Activated CD8-positive, alpha-beta memory T cell treated with anti-CD3 and anti-CD28 coated beads for 48 hours (primary cell): ENCODE measurements around the gene PLCH1.

Experiments
- DNase-seq, 3 experiments: peaks; one replicate each; pipeline ENCODE4 v3.0.0-alpha.2; 2020; ENCODE audit warnings: low read depth in 2 of 3, low spot score in 2 of 3

The PLCH1 gene

DNA sequence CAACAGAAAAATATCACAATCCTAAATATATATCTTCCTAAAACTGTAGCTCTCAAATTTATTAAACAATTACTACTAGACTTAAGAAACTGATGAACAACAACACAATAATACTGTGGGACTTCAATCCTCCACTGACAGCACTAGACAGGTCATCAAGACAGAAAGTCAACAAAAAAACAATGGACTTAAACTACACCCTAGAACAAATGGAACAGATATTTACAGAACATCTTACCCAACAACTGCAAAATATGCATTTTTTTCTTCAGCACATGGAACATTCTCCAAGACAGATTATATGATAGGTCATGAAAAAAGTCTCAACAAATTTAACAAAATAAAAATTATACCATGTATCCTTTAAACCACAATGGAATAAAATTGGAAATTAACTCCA lies 133.4 kb downstream of the PLCH1 start:
- no peak for DNase-seq

DNA sequence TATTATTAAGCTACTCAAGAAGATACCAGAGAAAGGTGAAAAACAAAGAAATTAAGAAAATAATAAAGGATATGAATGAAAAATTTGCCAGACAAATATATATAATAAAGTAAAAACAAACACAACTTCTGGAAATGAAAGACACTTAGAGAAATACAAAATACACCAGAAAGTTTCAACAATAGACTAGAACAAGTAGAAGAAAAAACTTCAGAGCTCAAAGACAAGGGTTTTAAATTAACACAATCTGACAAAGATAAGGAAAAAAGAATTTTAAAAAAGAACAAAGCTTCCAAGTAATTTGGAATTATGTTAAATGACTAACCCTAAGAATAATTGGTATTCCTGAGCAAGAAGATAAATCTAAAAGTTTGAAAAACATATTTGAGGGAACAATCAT lies 135.3 kb downstream of the PLCH1 start:
- DNase-seq: no peak

DNA sequence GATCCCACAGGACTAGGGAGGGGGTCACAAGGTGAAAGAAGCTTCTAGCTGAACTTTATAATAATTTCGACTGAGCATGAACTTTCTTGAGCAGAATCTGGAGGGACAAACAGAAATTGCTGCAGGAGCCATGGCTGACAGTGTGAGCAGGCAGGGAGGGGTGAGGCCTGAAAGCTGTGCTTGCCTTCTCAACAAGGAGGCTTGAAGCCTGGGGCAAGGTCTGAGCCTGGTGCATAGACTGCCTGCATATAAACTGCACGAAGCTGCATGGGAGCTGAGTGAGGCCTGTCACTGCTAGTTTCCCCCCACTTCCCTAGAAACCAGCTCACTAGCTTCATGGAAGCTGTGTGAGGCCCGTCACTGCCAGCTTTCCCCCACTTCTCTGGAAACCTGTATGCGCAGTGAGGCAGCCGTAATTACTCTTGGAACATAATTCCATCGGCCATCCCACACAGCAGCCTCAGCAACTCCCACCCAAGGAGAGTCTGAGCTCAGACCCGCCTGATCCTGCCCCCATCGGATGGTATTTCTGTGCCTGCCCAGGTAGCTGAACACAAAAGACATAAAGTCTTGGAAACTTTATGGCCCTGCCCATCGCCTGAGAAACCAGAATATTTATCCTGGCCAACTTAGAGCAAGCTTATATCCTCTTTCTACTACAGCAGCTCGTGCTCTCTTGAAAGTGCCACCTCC lies 136.5 kb downstream of the PLCH1 start:
- no peak for DNase-seq

DNA sequence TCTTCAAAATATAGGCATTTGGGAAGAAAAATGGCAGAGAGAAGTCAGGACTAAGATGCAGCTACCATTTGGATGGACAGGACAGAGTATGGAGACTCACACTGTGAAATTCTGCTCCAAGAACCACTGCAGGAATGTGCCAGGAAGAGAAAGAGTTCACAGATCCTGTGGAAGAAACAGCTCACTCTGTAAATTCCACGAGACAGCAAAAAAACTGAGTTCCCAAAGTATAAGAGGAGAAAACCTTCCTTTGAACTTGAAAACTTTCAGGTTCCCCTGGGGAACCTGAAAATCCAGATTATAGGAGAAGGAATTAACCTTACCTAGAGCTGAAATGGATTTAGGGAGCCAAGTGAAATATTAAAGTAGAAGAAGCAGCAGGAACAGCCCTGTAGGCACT lies 137.1 kb downstream of the PLCH1 start:
- no peak for DNase-seq

DNA sequence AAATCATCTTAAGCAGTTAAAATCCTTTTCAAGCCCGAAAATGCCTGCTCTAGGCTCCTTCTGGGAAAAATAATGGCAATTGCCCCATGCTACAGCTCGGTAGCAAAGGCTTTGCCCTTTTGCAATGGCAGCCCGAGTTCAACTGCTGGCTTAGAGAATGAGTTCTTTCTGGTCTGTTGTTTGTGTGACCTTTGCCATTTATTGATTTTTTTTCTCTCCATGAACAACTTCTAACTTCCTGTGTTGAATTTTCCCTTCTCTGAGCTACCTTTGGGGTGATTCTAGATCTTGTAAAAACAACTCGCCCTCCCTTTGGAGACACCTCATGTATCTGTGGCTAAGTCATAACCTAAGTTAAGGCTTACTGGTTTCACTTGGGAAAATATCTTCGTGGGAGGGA lies 139.3 kb downstream of the PLCH1 start:
- no peak for DNase-seq

DNA sequence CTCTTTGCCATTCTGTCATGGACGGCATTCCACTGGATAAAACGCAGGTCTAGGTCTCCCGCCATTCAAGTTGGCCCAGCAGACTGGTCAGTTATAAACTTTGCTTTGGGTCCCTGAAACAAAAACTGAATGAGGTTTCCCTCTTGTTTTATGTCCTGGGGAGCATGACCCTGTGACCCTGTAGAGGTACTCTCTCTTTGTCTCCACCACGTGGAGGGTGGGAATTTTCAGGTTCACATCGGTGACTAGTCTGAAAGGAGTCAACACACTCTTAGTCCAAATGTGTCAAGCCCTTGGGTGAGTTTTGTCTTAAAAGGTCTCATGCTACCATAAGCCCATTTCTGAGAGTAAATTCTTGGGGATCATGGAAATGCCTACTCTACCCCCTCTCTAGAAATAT lies 139.9 kb downstream of the PLCH1 start:
- no peak for DNase-seq

DNA sequence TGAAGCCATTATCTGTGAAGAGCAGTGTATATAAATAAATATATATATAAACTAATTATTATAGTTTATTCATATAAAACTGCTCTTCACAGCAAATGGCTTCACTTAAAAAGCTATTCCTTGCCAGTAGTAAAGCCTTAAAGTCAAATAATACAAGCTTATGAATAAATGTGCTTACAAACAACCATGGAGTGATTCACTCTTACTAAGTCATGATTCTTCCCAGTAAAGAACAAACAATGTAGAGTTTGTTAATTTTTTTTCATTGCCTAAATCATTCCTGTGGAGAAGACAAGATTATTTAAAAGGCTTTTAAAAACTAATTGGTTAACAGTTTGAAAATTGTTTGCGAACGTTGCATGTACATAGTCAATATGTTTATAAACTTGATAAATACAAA lies 140.7 kb downstream of the PLCH1 start:
- DNase-seq: no peak

DNA sequence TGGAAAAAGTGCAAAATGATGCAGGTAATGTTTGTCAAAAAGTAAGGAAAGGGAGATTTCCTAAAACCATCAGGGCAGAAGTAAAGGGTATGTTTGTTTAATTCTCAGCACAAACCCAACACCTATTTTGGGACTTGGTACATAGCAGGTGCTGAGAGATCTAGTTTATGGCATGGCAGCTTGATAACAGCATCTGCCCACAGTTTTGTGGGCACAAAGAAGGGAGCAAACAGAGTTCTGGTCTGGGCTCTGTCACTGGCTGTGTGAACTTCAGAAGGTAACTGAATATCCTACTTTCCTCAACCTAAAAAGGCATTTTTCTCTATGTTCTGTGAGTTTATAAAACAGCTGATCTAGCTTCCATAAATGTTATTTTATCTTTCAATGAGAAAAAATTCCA lies 141.6 kb downstream of the PLCH1 start:
- no peak for DNase-seq

DNA sequence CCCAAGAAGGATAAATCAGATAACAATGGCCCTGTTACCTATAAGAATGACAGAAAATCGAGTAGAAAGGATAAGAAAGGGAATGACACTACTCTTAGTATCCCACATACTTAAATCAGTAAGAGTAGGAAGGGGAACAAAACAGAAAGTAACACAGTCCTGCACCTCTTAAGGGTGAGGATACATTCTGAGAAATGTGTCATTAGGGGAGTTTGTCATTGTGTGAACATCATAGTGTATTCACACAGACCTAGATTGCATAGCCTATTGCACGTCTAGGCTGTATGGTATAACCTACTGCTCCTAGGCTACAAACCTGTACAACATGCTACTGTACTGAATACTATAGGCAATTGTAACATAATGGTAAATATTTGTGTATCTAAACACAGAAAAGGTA lies 142.6 kb downstream of the PLCH1 start:
- no peak for DNase-seq

DNA sequence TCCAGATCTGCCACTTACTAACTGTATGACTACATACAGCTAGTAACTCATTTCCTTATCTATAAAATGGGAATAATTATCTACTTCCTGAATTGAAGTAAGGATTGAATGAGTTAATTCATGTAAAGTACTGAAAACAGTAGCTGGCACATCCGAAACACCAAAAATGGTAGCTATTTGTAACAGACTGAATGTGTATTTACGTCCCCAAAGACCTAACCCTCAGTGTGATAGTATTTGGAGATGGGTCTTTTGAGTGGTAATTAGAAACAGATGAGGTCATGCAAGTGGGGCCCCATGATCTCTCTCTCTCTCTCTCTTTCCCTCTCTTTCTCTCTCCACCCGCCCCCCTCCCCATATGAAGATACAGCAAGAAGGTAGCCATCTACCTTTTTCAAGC lies 146.2 kb downstream of the PLCH1 start:
- no peak for DNase-seq

DNA sequence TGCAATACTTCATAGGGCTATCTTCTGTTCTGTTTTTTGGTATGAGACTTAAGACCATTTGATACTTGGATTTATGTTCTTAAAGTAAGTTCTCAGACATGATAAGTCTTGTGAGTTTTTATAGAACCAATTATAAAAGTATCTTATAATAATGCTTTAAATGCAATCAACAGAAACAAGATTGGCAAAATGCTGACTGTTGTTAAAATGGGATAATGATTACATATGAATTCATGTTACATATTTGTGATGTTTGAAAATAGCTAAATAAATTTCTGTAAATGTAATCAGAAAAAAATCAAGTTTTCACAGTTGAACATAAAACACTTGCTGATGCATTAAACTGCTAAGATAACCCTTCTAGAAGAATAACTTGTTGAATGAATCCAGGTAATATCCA lies 148.3 kb downstream of the PLCH1 start:
- DNase-seq: no peak

DNA sequence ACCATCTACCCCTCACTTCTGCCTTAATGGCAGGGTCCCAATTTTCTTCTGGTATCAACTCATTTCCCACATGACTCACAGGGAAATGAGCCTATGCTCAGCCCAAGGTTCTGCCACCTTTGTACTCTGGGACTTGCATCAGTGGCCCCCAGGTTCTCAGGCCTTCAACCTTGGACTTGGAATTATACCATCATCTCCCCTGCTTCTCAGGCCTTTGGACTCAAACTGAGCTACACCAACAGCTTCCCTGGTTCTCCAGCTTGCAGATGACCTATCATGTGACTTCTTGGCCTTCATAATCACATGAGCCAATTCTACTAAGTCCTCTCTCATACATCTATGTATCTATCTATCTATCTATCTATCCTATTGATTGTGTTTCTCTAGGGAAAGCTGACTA lies 149.5 kb downstream of the PLCH1 start:
- no peak for DNase-seq

DNA sequence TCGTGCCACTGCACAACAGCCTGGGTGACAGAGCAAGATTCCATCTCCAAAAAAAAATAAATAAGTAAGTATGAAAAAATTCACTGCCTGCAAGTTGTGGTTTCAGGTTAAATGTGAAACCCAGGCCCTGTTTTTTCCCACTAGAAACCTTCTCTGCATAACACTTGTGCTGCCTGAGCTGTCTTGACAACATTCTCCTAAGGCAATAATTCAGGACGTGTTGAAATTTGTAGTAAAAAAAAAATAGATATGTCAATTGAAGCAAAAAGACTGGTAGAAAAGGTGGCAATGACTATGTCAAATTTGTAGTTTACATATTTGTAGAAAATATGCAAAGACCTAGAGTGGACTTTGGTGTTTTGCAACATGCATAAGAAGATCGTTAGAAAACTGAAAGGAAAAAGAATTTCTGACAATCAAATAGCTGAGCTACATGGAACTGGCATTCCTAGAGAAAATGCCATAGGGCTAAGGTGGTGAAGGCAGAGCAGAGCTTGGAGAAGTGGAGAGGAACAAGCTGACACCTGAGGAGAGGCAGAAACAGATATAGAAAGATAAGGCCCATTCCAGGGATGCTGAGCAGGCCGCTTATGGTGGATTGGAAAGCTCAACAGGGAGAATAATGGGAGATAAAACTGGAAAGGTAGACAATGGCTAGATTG lies 150.2 kb downstream of the PLCH1 start:
- no peak for DNase-seq

DNA sequence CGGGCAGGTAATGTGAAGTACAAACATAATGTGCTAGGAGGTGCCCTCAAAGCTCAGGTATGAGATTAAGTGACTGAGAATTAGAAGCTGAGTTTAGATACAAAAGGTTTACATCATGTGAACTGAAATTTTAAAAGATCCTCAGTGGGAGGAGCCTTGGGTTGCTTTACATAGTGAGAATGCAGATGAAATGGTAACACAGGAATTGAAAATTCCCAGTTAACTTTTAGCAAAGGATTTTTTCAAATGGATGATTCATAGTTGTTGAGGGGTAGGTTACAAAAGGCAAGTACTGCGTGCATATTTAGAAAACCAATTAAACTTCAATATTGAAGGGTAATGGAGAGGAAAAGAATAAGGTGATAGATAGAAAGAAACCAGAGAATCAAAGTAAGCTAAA lies 157.3 kb downstream of the PLCH1 start:
- no peak for DNase-seq

DNA sequence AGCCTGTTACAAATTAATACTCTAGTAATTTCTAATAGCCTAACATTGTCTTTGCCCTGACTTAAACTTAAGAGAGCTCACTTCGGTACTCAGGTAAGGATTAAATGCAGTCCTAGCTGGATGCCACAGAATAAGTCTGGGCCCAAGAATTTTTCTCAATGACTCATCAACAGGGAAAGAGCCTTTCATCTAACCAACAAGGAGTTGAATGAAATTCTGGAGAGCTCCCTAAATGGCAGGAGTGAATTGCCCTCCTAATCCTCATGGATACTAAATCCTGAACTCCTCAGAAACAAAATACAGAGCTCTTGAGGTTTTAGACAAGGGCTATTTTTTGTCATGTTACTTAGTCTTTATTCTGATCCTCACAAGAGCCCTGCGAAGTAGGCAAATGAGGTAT lies 159.5 kb downstream of the PLCH1 start:
- no peak for DNase-seq

DNA sequence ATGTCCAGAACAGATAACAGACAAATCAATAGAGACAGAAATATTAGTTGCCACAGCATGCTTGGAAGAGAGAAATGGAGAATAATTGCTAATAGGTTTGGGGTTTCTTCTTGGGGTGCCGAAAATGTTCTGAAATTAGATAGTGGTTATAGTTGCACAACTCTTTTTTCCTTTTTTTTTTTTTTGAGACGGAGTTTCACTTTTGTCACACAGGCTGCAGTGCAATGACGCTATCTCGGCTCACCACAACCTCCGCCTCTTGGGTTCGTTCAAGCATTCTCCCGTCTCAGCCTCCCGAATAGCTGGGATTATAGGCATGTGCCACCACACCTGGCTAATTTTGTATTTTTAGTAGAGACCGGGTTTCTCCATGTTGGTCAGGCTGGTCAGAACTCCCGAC lies 163.3 kb downstream of the PLCH1 start:
- DNase-seq: no peak

DNA sequence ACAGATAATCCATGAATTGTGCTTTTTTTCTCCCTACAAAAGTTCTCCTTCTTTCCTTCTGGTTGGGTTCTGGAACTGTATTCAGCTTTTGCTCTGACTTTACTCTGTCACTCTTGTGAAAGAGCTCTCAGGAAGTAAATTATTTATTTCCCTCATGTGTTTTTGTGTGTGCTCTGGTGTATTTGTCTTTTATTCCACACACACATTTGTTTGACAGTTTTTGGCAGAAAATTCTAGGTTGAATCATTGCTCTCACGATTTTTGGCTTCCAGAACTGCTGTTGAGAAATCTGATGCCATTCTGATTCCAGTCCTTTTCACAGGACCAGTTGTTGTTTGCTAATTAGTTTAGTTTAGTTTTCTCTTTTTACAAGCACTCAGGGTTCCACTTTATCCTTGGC lies 172.8 kb downstream of the PLCH1 start:
- no peak for DNase-seq

DNA sequence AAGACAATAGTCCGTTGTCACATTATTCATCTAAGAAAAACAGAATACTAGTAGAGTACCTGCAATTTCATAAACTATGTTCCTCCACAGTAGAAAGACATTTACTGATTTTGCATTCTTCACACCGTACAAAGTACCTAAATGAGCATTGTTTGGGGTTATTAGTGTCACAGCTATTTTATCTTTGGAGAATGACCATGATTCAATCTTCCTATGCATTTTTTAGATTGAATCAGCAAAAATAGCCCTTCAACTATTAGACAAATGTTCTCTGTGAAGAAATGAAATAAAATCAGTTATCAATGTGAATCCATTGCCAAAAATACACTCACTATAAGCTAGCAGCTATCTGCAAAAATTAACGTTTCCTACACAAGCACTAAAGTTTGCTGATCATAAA lies 176.6 kb downstream of the PLCH1 start:
- DNase-seq: no peak

DNA sequence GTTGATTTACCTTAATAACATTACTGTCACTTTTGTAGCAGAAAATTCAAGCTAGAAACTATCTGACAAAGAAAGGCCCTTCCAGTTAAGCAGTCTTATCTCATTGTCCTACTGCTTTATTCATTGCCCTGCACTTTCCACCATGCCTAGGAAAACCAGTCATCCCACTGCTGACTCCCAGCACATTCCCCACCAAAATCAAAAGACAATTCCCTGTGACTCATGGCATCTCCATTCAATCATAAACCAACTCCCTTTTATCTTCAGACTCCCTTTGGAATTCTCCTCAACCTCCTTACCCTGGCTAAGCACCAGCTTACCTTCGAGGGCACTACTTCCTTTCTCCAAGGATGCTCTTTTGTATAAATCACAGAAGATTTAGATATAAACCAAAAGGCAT lies 184.3 kb downstream of the PLCH1 start:
- DNase-seq: no peak

DNA sequence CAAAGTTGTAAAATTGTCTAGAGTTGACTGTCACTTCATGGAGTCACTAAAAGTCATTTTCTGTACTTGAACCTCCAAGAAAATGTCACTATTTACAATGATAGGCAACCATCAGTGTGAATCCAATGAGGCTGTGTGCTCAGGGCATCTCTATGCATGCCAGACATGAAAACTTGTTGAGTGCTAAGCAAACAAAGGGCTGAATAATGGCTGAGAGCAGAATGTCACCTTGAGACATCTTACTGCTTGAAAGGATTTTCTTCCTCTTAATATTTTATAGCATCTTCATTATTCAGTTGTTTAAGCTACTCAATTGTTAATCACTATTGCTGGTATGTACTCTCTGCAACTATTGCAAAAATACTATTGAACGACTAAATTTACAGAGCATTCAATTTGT lies 184.7 kb downstream of the PLCH1 start:
- no peak for DNase-seq

DNA sequence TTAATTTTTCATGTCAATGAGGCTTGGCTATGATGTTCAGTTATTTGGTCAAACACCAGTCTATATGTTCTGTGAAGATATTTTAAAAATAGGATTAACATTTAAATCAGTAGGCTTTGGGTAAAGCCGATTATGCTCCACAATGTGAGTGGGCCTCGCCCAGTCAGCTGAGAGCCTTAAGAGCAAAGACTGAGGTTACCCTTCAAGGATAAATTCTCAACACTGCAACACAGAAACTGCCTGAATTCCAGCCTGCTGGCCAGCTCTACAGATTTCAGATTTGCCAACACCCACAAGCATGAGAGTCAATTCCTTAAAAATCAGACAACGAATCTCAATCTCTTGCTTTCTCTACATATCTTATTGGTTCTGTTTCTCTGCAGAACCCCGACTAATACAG lies 188.3 kb downstream of the PLCH1 start:
- DNase-seq: no peak

DNA sequence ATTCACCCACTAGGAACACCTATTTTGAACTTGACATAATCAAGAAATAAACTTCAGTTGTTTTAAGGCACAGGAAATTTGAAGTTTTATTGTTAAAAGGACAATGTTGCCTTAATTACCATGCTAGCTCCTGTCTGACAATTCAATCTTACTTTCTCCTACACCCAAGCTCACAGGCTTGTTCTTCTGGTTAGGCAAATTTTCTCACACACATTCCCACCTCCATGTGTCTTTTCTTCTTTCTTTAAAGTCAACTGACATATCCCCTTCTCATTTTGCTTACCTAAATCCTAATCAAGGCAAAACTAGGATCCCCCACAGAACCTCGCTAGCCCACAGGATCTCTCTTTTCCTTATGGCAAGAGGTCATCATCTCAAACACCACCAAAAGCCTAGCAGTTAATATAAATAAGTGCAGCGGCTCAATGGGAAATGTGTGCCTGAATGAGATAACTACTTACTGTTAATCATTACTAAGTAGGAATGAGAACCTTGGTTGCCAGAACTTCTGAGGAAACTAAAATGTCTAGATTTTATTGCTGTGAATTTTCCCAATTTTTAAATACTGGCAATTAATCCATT lies 189.3 kb downstream of the PLCH1 start:
- no peak for DNase-seq
